LNCaP clone FGC (cell line): ENCODE measurements around the gene UBE2J2.
"Not testable (repeated sequence)": the region's sequence is repeated elsewhere in the genome, so short reads cannot be mapped to it uniquely, and the experiment has no call there.

Source experiments
- DNase-seq: peaks from one replicate; pipeline ENCODE4 v3.0.0-alpha.2; 2011; ENCODE audit warnings: low read depth
- H3K4me3 ChIP-seq: 2 replicates; pipeline ENCODE4 v1.5.1; 2011; ENCODE audit warnings: mild to moderate bottlenecking, low read depth, low read length, control low read depth
- CTCF ChIP-seq: IDR thresholded peaks from 2 replicates; pipeline ENCODE4 v1.5.1; 2012; ENCODE audit warnings: mild to moderate bottlenecking; ENCODE audit not compliant: control insufficient read depth, insufficient read depth; ENCODE audit errors: extremely low read depth

UBE2J2 gene

GRCh38 chr1:1253972-1254666 is 19.5 kb downstream of the UBE2J2 start:
- no peak for TF ChIP-seq CTCF
- H3K4me3 ChIP-seq = no peak overlapping the region
- no peak for DNase-seq

- no peak overlapping the region for H3K4me3 ChIP-seq
- no peak for TF ChIP-seq CTCF
- DNase-seq = no peak
Observed at GRCh38 chr1:1253314-1253713, 20.3 kb downstream of the UBE2J2 start.

GRCh38 chr1:1250786-1251284 is 22.8 kb downstream of the UBE2J2 start:
- no peak for DNase-seq
- no peak for TF ChIP-seq CTCF
- H3K4me3 ChIP-seq = no peak overlapping the region

GRCh38 chr1:1248009-1248913 is 25.4 kb downstream of the UBE2J2 start:
- not testable (repeated sequence) for H3K4me3 ChIP-seq, DNase-seq

GRCh38 chr1:1247341-1247913 is 26.2 kb downstream of the UBE2J2 start:
- no peak for TF ChIP-seq CTCF
- no peak for DNase-seq
- H3K4me3 ChIP-seq = no peak overlapping the region

GRCh38 chr1:1246577-1247340 is 26.9 kb downstream of the UBE2J2 start, which contains the start of gene C1QTNF12:
C1QTNF12 (minus strand) TSS chr1:1246722; CDS start chr1:1246690, 32 bp downstream.
- H3K4me3 ChIP-seq = no peak within 1 kb of the TSS
- no peak for TF ChIP-seq CTCF
- no peak for DNase-seq
